ENCODE results near the gene EVX1.

DNA sequence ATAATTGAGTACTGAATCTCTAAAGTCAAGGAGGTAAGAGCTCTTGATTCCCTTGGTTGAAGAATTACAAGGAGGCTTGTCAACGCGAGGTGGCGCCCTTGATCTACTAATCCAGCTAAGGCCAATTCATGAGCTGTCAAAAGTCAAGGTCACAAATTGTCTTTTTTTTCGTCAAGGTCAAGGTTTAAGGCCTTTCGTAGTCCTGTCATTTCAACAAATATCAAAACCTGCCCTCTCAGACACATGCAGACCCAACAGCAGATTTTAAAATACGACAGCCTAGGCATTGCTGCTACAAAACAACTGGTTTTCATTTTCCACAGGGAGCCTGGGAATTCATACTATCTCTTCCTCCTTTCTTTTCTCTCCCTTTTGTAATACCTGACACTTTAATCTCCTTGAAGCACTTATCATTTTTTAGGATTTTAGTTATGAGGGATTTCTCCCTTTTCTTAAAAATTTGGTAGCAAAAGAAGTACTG is 46.3 kb upstream of the EVX1 start:
- TF ChIP-seq TAF1 (IDR thresholded peaks at IDR 0.05; ENCODE audit: low read depth) (no peak), YY1 (IDR thresholded peaks at IDR 0.05; ENCODE audit: low read depth) (no peak), RAD21 (IDR thresholded peaks at IDR 0.05; ENCODE audit: low read depth) (peak; percentile 97), EGR1 (IDR thresholded peaks at IDR 0.05) (no peak), CEBPB (IDR thresholded peaks at IDR 0.05) (no peak), EP300 (IDR thresholded peaks at IDR 0.05; ENCODE audit: borderline replicate concordance) (no peak), FOXM1 (IDR thresholded peaks at IDR 0.05; ENCODE audit: borderline replicate concordance, low read depth) (no peak), MAX (IDR thresholded peaks at IDR 0.05) (no peak), TCF12 (IDR thresholded peaks at IDR 0.05; ENCODE audit: low read depth) (no peak), NFIC (IDR thresholded peaks at IDR 0.05) (no peak), ZBTB7A (IDR thresholded peaks at IDR 0.05; ENCODE audit: low read depth) (no peak), CREB1 (IDR thresholded peaks at IDR 0.05; ENCODE audit: low read depth) (no peak)
- TF ChIP-seq, protein P1, sequence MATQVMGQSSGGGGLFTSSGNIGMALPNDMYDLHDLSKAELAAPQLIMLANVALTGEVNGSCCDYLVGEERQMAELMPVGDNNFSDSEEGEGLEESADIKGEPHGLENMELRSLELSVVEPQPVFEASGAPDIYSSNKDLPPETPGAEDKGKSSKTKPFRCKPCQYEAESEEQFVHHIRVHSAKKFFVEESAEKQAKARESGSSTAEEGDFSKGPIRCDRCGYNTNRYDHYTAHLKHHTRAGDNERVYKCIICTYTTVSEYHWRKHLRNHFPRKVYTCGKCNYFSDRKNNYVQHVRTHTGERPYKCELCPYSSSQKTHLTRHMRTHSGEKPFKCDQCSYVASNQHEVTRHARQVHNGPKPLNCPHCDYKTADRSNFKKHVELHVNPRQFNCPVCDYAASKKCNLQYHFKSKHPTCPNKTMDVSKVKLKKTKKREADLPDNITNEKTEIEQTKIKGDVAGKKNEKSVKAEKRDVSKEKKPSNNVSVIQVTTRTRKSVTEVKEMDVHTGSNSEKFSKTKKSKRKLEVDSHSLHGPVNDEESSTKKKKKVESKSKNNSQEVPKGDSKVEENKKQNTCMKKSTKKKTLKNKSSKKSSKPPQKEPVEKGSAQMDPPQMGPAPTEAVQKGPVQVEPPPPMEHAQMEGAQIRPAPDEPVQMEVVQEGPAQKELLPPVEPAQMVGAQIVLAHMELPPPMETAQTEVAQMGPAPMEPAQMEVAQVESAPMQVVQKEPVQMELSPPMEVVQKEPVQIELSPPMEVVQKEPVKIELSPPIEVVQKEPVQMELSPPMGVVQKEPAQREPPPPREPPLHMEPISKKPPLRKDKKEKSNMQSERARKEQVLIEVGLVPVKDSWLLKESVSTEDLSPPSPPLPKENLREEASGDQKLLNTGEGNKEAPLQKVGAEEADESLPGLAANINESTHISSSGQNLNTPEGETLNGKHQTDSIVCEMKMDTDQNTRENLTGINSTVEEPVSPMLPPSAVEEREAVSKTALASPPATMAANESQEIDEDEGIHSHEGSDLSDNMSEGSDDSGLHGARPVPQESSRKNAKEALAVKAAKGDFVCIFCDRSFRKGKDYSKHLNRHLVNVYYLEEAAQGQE (IDR thresholded peaks at IDR 0.05; ENCODE audit: low read depth), result no peak
- TF ChIP-seq, protein P2, sequence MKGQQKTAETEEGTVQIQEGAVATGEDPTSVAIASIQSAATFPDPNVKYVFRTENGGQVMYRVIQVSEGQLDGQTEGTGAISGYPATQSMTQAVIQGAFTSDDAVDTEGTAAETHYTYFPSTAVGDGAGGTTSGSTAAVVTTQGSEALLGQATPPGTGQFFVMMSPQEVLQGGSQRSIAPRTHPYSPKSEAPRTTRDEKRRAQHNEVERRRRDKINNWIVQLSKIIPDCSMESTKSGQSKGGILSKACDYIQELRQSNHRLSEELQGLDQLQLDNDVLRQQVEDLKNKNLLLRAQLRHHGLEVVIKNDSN (IDR thresholded peaks at IDR 0.05), result no peak
